ENCODE data around the gene PIP5K1C. TPM values are rescaled to one million over a fixed set of nuclear protein-coding genes. Genes with fewer than 3 reads are reported as not detected.

Gene PIP5K1C
- total RNA-seq, 4 donors from 2014 or later: 25.4 to 91.1 (median 36.4) TPM

Other genes with a start within 250 kb of the PIP5K1C start
- 100 to 1,000 TPM in 1 of 4 donors, 10 to 100 TPM in 3; 18.7 to 100 (median 85.5) TPM for gene SMIM24, start 219.9 kb downstream of the PIP5K1C start, total RNA-seq
- gene SMIM44, start 217.0 kb downstream of the PIP5K1C start, total RNA-seq: 10 to 100 TPM in 1 of 4 donors, 1 to 10 TPM in 1, not detected in 2; 4.1 to 15.3 TPM
- gene DOHH, start 199.8 kb downstream of the PIP5K1C start, total RNA-seq: 10 to 100 TPM in 2 of 4 donors, 1 to 10 TPM in 2; 7.2 to 13.5 (median 10.8) TPM
- gene FZR1, start 194.2 kb downstream of the PIP5K1C start, total RNA-seq: 100 to 1,000 TPM in 1 of 4 donors, 10 to 100 TPM in 3; 29.1 to 107 (median 35.3) TPM
- gene TEKTIP1, start 161.3 kb downstream of the PIP5K1C start, total RNA-seq: 1 to 10 TPM in 2 of 4 donors, not detected in 2; 2.5 to 5.2 TPM
- gene MFSD12, start 142.9 kb downstream of the PIP5K1C start, total RNA-seq: 100 to 1,000 TPM in 1 of 4 donors, 10 to 100 TPM in 3; 35.2 to 214 (median 49.2) TPM
- gene HMG20B, start 127.5 kb downstream of the PIP5K1C start, total RNA-seq: 100 to 1,000 TPM in 3 of 4 donors, 10 to 100 TPM in 1; 88.9 to 555 (median 130) TPM
- gene GIPC3, start 115.0 kb downstream of the PIP5K1C start, total RNA-seq: under 1 TPM in 3 of 4 donors, not detected in 1; 0.14 to 0.95 (median 0.60) TPM
- gene TBXA2R, start 93.6 kb downstream of the PIP5K1C start, total RNA-seq: under 1 TPM in 2 of 4 donors, not detected in 2; 0.27 to 0.79 TPM
- gene CACTIN, start 73.7 kb downstream of the PIP5K1C start, total RNA-seq: 10 to 100 TPM; 21.9 to 88.4 (median 53.0) TPM
- 100 to 1,000 TPM; 234 to 894 (median 282) TPM for gene TJP3, start 7.9 kb upstream of the PIP5K1C start, total RNA-seq
- gene APBA3, start 61.2 kb upstream of the PIP5K1C start, total RNA-seq: 100 to 1,000 TPM in 2 of 4 donors, 10 to 100 TPM in 2; 24.0 to 284 (median 95.7) TPM
- gene MRPL54, start 62.2 kb upstream of the PIP5K1C start, total RNA-seq: 10 to 100 TPM; 38.0 to 72.2 (median 52.1) TPM
- gene RAX2, start 71.8 kb upstream of the PIP5K1C start, total RNA-seq: not detected
- gene MATK, start 85.9 kb upstream of the PIP5K1C start, total RNA-seq: 1 to 10 TPM in 2 of 4 donors, under 1 TPM in 1, not detected in 1; 0.60 to 6.1 (median 2.9) TPM
- gene ZFR2, start 168.6 kb upstream of the PIP5K1C start, total RNA-seq: not detected
- under 1 TPM in 3 of 4 donors, not detected in 1; 0.32 to 0.60 (median 0.55) TPM for gene ATCAY, start 180.2 kb upstream of the PIP5K1C start, total RNA-seq
- gene NMRK2, start 232.6 kb upstream of the PIP5K1C start, total RNA-seq: under 1 TPM in 1 of 4 donors, not detected in 3; 0.41 TPM